Neural cell (in vitro differentiated cells): ENCODE measurements around the gene CXADR.

ENCODE experiments used
- EP300 ChIP-seq: fragments of 450-650 bp; conservative IDR thresholded peaks from 2 replicates; pipeline ENCODE4 v1.6.1; 2014; ENCODE audit warnings: antibody characterized with exemption, mild to moderate bottlenecking, moderate library complexity; ENCODE audit not compliant: poor library complexity, severe bottlenecking
- EZH2 ChIP-seq: fragments of 200-600, 300-800 bp; shearing (Covaris generic), sonication (generic); IDR thresholded peaks from 2 replicates; pipeline ENCODE4 v1.6.1; 2014; ENCODE audit warnings: antibody characterized with exemption, low read length, borderline replicate concordance, mild to moderate bottlenecking; ENCODE audit not compliant: insufficient read depth, poor library complexity, severe bottlenecking
- MXI1 ChIP-seq: fragments of 450-650 bp; conservative IDR thresholded peaks from 2 replicates; pipeline ENCODE4 v1.6.1; 2014; ENCODE audit warnings: antibody characterized with exemption, mild to moderate bottlenecking; ENCODE audit not compliant: poor library complexity, severe bottlenecking
- POLR2AphosphoS5 ChIP-seq: IDR thresholded peaks from 2 replicates; pipeline ENCODE4 v1.6.1; 2012
- RAD21 ChIP-seq: fragments of 450-650 bp; conservative IDR thresholded peaks from 2 replicates; pipeline ENCODE4 v1.6.1; 2014; ENCODE audit warnings: antibody characterized with exemption, mild to moderate bottlenecking, moderate library complexity
- SMC3 ChIP-seq: fragments of 450-650 bp; conservative IDR thresholded peaks from 2 replicates; pipeline ENCODE4 v1.6.1; 2014; ENCODE audit warnings: antibody characterized with exemption, mild to moderate bottlenecking, moderate library complexity; ENCODE audit not compliant: poor library complexity
- TF ChIP-seq, protein P1 (sequence below): IDR thresholded peaks from 2 replicates; pipeline ENCODE4 v1.6.1; 2012; ENCODE audit warnings: borderline replicate concordance
- TF ChIP-seq, protein P2 (sequence below): fragments of 450-650 bp; IDR thresholded peaks from 2 replicates; pipeline ENCODE4 v1.5.1; 2014; ENCODE audit warnings: antibody characterized with exemption, mild to moderate bottlenecking, moderate library complexity; ENCODE audit not compliant: poor library complexity, severe bottlenecking

DNA sequence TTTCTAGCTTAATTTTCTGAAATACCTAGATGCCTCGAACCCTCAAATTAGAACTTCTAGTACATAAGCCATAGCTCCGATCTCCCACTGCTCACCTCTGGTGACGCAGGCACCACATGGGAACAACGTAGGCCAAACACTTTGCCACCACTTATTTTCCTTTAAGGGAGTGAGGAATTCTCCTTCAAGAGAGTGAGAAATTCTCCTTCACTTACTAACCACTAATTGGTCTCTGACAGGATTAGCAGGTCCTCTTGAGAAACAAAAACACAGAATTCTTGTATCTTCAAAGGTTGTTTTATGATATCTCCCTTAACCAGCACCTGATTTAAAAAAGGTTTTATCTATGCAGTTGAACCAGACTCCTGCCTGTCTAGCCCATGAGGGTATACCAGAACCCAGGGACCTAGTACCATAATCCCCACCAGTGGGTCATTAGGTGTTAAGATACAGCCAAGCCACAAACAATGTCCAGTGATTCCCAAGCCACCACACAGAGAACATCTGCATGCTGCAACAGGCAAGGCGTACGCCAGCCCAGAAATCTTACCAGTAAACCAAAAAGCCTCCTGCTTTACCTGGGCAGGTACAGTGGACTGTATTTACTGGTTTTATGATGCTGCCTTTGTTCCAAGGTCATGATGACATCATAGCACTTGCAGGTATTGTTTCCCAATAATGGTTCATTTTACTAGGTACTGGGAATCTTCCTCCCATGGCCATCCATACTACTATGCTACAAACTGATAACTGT is 20.3 kb upstream of the CXADR start:
- TF ChIP-seq, protein P1, sequence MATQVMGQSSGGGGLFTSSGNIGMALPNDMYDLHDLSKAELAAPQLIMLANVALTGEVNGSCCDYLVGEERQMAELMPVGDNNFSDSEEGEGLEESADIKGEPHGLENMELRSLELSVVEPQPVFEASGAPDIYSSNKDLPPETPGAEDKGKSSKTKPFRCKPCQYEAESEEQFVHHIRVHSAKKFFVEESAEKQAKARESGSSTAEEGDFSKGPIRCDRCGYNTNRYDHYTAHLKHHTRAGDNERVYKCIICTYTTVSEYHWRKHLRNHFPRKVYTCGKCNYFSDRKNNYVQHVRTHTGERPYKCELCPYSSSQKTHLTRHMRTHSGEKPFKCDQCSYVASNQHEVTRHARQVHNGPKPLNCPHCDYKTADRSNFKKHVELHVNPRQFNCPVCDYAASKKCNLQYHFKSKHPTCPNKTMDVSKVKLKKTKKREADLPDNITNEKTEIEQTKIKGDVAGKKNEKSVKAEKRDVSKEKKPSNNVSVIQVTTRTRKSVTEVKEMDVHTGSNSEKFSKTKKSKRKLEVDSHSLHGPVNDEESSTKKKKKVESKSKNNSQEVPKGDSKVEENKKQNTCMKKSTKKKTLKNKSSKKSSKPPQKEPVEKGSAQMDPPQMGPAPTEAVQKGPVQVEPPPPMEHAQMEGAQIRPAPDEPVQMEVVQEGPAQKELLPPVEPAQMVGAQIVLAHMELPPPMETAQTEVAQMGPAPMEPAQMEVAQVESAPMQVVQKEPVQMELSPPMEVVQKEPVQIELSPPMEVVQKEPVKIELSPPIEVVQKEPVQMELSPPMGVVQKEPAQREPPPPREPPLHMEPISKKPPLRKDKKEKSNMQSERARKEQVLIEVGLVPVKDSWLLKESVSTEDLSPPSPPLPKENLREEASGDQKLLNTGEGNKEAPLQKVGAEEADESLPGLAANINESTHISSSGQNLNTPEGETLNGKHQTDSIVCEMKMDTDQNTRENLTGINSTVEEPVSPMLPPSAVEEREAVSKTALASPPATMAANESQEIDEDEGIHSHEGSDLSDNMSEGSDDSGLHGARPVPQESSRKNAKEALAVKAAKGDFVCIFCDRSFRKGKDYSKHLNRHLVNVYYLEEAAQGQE: no peak
- TF ChIP-seq POLR2AphosphoS5 (no peak), SMC3 (no peak), EZH2 (no peak), MXI1 (no peak), RAD21 (no peak), EP300 (no peak)
- TF ChIP-seq, protein P2, sequence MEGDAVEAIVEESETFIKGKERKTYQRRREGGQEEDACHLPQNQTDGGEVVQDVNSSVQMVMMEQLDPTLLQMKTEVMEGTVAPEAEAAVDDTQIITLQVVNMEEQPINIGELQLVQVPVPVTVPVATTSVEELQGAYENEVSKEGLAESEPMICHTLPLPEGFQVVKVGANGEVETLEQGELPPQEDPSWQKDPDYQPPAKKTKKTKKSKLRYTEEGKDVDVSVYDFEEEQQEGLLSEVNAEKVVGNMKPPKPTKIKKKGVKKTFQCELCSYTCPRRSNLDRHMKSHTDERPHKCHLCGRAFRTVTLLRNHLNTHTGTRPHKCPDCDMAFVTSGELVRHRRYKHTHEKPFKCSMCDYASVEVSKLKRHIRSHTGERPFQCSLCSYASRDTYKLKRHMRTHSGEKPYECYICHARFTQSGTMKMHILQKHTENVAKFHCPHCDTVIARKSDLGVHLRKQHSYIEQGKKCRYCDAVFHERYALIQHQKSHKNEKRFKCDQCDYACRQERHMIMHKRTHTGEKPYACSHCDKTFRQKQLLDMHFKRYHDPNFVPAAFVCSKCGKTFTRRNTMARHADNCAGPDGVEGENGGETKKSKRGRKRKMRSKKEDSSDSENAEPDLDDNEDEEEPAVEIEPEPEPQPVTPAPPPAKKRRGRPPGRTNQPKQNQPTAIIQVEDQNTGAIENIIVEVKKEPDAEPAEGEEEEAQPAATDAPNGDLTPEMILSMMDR: no peak
